Ishikawa (cell line): ENCODE data around the gene GABRG3.

ENCODE experiments used
- CEBPB ChIP-seq: IDR thresholded peaks from 2 replicates; pipeline ENCODE4 v1.6.1; 2012
- CREB1 ChIP-seq: IDR thresholded peaks from 2 replicates; pipeline ENCODE4 v1.6.1; 2012; ENCODE audit warnings: low read depth
- EGR1 ChIP-seq: IDR thresholded peaks from 2 replicates; pipeline ENCODE4 v1.6.1; 2012
- EP300 ChIP-seq: IDR thresholded peaks from 2 replicates; pipeline ENCODE4 v1.6.1; 2012; ENCODE audit warnings: borderline replicate concordance
- FOXM1 ChIP-seq: IDR thresholded peaks from 2 replicates; pipeline ENCODE4 v1.6.1; 2012; ENCODE audit warnings: low read depth, borderline replicate concordance
- MAX ChIP-seq: IDR thresholded peaks from 2 replicates; pipeline ENCODE4 v1.6.1; 2012
- NFIC ChIP-seq: IDR thresholded peaks from 2 replicates; pipeline ENCODE4 v1.6.1; 2012
- RAD21 ChIP-seq: IDR thresholded peaks from 2 replicates; pipeline ENCODE4 v1.6.1; 2012; ENCODE audit warnings: low read depth
- REST ChIP-seq: IDR thresholded peaks from 2 replicates; pipeline ENCODE4 v1.6.1; 2012; ENCODE audit warnings: low read depth, mild to moderate bottlenecking
- TAF1 ChIP-seq: IDR thresholded peaks from 2 replicates; pipeline ENCODE4 v1.6.1; 2012; ENCODE audit warnings: low read depth, mild to moderate bottlenecking
- TCF12 ChIP-seq: IDR thresholded peaks from 2 replicates; pipeline ENCODE4 v1.6.1; 2012; ENCODE audit warnings: low read depth
- TEAD4 ChIP-seq: IDR thresholded peaks from 2 replicates; pipeline ENCODE4 v1.6.1; 2012
- USF1 ChIP-seq: IDR thresholded peaks from 2 replicates; pipeline ENCODE4 v1.6.1; 2012
- YY1 ChIP-seq: IDR thresholded peaks from 2 replicates; pipeline ENCODE4 v1.6.1; 2012; ENCODE audit warnings: low read depth
- ZBTB7A ChIP-seq: IDR thresholded peaks from 2 replicates; pipeline ENCODE4 v1.6.1; 2012; ENCODE audit warnings: low read depth

The GABRG3 gene

GRCh38 chr15:27491666-27492621 lies 521.0 kb downstream of the GABRG3 start:
- TF ChIP-seq EP300 (no peak), TEAD4 (no peak), TAF1 (no peak), NFIC (no peak), REST (no peak), CEBPB (no peak)

- no peak for TF ChIP-seq EP300
- no peak for TF ChIP-seq MAX
- TF ChIP-seq TCF12, result no peak
Measured at GRCh38 chr15:27495963-27496459, 525.0 kb downstream of the GABRG3 start.

- TF ChIP-seq USF1 (no peak), EGR1 (no peak), TEAD4 (no peak), CREB1 (no peak), NFIC (no peak), FOXM1 (no peak), RAD21 (no peak), TCF12 (no peak), ZBTB7A (no peak), MAX (no peak), YY1 (no peak), CEBPB (no peak), TAF1 (no peak), EP300 (no peak), REST (no peak)
Measured at GRCh38 chr15:27498700-27499099, 527.7 kb downstream of the GABRG3 start.

GRCh38 chr15:27499191-27499590 lies 528.2 kb downstream of the GABRG3 start:
- TF ChIP-seq TEAD4, result no peak
- no peak for TF ChIP-seq REST
- no peak for TF ChIP-seq NFIC
- no peak for TF ChIP-seq RAD21
- no peak for TF ChIP-seq EGR1
- TF ChIP-seq YY1, result no peak
- no peak for TF ChIP-seq CEBPB
- no peak for TF ChIP-seq EP300
- no peak for TF ChIP-seq MAX
- TF ChIP-seq USF1, result no peak
- TF ChIP-seq TAF1, result no peak
- TF ChIP-seq FOXM1, result no peak
- TF ChIP-seq TCF12, result no peak
- TF ChIP-seq CREB1, result no peak
